ENCODE results near the gene ITGB8. TPM values are rescaled to one million over a fixed set of nuclear protein-coding genes. Genes with fewer than 3 reads are reported as not detected.

ITGB8 gene
- polyA plus RNA-seq, 3 donors, result 31.5 to 55.8 (median 43.1) TPM

DNA sequence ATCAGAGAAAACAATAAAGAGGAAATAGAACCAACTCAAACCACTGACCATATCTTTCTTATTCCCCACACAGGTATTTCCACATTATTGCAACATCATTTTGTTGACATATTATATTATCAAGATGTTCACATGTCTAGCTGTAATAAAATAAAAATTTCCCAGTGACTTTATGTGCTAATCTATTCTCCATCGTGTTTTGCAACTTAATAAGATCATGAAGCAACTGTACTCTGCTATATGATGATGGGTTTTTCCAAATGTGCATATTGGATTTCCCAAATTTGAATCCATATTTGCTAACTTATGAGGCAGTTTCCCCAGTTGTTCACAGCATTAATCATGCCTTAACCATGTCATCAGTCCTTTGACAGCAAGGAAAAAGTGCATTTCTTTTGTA, 127.8 kb downstream of the ITGB8 start:
- DNase-seq, result no peak

DNA sequence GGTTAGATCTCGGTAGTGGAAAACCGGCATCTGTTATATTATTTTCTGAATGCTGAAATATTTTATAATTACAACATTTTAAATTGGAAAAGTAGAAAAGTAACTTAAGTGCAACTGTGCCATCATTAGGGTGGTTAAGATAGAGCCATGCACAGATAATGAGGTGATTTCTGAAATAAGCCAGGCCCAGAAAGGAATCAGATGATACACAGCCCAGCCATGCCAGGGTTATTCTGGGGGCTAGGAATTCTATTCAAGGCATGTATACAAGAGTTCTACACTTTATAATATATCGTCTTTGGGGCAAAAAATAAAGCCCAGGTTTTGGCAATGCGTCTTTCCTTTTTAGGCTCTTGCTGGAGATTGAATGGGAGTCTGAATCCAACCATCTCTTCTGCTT, 128.7 kb downstream of the ITGB8 start:
- DNase-seq, result no peak

DNA sequence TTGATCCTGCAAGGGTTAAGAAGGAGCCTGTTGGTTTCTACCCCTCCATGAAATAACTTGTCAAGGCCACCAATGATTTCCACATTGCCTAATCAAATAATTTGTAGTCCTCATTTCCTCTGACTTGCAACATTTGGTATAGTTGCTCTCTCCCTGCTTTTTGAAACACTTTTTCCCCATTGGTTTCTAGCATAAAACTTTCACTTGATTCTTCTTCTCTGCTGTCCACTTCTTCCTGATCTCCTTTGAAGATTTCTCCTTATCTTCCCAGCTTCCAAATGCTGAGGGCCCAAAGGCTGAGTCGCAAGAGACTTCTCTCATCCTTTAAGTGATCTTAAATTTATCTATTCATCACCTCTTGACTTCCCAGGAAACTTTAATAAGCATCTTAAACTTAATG, 134.2 kb downstream of the ITGB8 start:
- no peak for DNase-seq

Other genes starting within 250 kb of the ITGB8 start
- 10 to 100 TPM in 1 of 3 donors, 1 to 10 TPM in 2; 6.9 to 13.6 (median 8.6) TPM for gene MACC1, start 113.5 kb upstream of the ITGB8 start, polyA plus RNA-seq (ENCODE audit: insufficient read length in 3 of 3)